ENCODE results near the gene PTGR3.

Gene PTGR3

GRCh38 chr18:75209129-75209950 lies at the start of gene PTGR3:
TSS of gene PTGR3 (minus strand) at chr18:75209139. CDS start at chr18:75209058, 81 bp downstream.
- peak; percentile 74 for DNase-seq

GRCh38 chr18:75257605-75258004 lies 48.7 kb upstream of the PTGR3 start:
- DNase-seq, result no peak

GRCh38 chr18:75256376-75256775 lies 47.4 kb upstream of the PTGR3 start:
- no peak for DNase-seq

GRCh38 chr18:75255094-75255493 lies 46.2 kb upstream of the PTGR3 start:
- no peak for DNase-seq

- DNase-seq, result no peak
Observed at GRCh38 chr18:75253784-75254183, 44.8 kb upstream of the PTGR3 start.

GRCh38 chr18:75253043-75253442 lies 44.1 kb upstream of the PTGR3 start:
- DNase-seq, result no peak

GRCh38 chr18:75252136-75252535 lies 43.2 kb upstream of the PTGR3 start:
- DNase-seq, result no peak

GRCh38 chr18:75251466-75251865 lies 42.5 kb upstream of the PTGR3 start:
- no peak for DNase-seq

- no peak for DNase-seq
Observed at GRCh38 chr18:75250471-75250821, 41.5 kb upstream of the PTGR3 start.

GRCh38 chr18:75249672-75250470 lies 40.9 kb upstream of the PTGR3 start:
- no peak for DNase-seq

- DNase-seq, result no peak
Observed at GRCh38 chr18:75249175-75249518, 40.2 kb upstream of the PTGR3 start.

- DNase-seq, result no peak
Observed at GRCh38 chr18:75248426-75249174, 39.7 kb upstream of the PTGR3 start.

GRCh38 chr18:75247611-75248421 lies 38.9 kb upstream of the PTGR3 start:
- DNase-seq, result no peak

GRCh38 chr18:75246721-75247610 lies 38.0 kb upstream of the PTGR3 start:
- no peak for DNase-seq

GRCh38 chr18:75244351-75245313 lies 35.7 kb upstream of the PTGR3 start:
- peak; percentile 31 for DNase-seq

GRCh38 chr18:75241705-75242104 lies 32.8 kb upstream of the PTGR3 start:
- DNase-seq, result no peak

GRCh38 chr18:75240433-75240832 lies 31.5 kb upstream of the PTGR3 start:
- DNase-seq, result no peak

GRCh38 chr18:75238786-75239185 lies 29.8 kb upstream of the PTGR3 start:
- DNase-seq, result no peak

GRCh38 chr18:75238100-75238499 lies 29.2 kb upstream of the PTGR3 start:
- DNase-seq, result no peak

GRCh38 chr18:75235896-75236295 lies 27.0 kb upstream of the PTGR3 start:
- no peak for DNase-seq

Measured in stimulated activated CD4-positive, alpha-beta T cell treated with anti-CD3 and anti-CD28 coated beads, Interleukin-4, amount 100 ng/mL, for 1 hour (primary cell).